HG03521 (cell line): Measurements from ENCODE around the gene TIMP2.

Experiments used
- ATAC-seq: cut with Tn5 transposase; IDR thresholded peaks from one replicate; pipeline ENCODE4 v1.9.1; 2021; ENCODE audit warnings: mild to moderate bottlenecking, moderate library complexity; ENCODE audit not compliant: unreplicated experiment

The TIMP2 gene

DNA sequence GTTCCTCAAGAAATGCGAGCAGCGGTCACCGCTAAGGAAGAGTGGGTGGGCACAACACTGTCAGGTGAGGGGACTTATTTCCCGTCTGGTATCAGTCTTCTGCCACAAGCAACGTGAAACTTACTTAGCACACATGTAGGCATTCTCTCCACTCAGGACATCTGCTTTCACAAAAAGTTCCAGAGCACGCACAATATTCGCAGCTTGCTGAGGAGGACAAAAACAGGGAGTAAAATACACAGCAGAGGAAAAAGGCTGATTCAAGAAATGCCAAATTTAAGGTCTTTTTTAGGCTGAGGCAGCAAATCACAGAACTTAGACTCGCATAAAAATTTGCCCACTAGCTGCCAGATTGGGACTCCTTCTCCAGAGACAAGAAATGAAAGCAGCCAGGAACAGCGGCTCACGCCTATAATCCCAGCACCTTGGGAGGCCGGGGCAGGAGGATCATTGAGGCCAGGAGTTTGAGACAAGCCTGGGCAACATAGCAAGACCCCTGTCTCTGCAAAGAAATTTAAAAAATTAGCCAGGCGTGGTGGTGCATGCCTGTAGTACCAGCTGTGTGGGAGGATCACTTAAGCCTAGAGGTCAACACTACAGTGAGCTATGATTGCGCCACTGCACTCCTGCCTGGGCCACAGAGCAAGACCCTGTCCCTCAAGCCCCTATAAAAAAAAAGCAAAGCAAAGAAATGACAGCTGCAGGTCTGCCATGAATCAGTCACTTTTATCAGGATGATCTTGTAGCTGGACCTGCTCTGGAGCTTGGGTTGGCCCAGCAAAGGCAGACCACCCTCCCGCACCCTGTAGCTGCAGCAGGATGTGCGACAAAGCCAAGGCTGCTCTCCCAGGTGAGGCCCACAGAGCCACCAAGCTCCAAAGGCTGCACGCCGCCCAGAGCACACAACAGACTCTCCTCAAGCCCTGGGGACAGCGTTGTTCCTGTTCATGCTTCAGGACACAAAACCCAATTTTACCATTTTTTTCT lies 105.1 kb downstream of the TIMP2 start:
- no peak for ATAC-seq

DNA sequence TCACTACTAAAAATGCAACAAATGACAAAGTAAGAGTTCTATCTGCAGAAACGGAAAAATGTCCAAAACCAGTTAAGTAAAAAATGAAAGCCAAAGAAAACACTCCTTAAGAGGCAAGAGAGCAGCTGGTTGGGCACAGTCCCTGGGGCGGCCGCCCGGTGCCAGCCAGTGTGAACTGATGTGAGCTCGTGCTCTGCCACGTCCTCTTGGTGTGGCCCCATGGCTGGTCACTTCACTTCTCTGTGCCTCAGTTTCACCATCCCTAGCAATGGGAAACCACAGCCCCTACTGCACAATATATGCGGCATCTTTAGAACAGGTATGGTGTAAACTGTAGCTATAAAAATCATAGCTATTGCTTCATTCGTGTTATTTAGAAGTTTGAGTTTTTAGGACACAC lies 105.8 kb downstream of the TIMP2 start:
- ATAC-seq = no peak

DNA sequence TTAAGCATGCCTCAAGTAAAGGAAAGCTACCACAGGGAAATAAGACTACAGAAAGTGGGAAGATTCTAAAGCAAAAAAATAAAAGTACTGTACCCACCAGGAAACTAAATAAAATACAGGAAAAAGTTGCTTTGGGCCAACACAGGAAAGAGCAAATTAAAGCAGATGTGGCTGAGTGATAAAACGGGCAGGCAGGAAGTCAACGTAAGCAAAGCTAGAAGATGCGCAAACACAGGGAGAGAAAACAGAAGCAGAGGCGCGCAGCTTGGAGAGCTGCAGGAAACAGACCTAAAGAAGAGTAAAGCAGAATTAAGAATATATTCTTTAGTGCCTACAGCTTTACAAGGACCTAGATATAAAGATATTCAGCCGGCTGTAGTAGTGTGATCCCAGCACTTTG lies 106.3 kb downstream of the TIMP2 start:
- no peak for ATAC-seq

DNA sequence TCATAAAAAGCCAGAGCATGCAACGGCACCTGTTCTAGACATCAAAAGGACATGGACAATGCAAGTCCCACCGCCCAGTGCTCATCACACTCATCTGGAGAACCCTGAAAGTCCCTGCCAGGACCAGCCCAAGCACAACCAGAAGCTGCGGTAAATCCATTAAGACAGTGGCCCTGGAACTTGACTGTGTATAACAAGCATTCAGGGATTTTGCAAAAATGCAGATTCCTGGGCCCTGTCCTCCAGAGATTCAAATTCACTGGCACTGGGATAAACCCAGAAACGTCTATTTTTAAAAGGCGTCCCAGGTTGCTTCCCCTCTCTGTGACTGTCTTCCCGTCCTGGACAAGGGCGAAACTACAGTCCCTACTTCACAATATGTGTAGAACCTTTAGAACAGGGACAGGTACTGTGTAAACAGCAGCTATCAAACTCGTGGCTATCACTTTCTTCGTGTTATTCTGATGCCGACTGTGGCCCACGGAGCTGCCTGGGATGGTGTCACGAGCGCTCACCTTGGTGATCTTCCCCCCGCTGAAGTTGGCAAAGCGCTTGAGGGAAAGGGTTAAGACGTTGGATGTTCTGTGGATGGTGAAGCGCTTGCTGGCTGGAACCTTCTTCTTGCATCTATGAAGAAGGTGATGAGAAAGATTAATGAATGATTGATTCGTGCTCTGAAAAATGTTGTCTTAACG lies 106.9 kb downstream of the TIMP2 start:
- ATAC-seq = no peak

DNA sequence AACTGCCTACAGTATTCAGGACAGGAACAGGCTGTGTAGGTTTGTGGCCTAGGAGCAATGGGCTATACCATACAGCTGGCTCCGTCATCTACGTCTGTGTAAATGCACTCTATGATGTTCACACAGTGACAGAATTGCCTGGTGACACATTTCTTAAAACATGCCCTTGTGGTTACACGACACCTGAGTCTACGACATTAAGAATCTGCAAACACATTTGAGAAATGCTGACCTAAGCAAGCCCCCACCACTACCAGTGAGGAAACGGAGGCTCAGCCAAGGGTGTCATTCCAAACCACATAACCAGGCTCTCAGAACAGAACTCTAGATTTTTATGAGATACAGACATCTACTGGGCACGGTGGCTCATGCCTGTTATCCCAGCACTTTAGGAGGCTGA lies 108.1 kb downstream of the TIMP2 start:
- ATAC-seq = no peak

DNA sequence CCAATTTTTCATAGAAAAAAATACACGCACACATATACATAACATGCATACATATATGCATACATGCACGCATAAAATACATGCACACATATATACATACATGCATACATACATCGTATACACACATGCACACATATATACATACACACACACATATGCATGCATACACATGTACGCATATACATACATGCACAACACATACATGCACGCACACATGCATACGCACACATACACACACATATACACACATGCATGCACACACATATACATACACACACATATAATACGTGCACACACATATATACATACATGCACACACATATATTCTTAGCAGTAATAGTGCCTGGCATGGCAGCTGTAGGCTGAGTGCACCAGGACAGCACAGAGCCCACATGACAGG lies 109.5 kb downstream of the TIMP2 start:
- ATAC-seq = no peak

DNA sequence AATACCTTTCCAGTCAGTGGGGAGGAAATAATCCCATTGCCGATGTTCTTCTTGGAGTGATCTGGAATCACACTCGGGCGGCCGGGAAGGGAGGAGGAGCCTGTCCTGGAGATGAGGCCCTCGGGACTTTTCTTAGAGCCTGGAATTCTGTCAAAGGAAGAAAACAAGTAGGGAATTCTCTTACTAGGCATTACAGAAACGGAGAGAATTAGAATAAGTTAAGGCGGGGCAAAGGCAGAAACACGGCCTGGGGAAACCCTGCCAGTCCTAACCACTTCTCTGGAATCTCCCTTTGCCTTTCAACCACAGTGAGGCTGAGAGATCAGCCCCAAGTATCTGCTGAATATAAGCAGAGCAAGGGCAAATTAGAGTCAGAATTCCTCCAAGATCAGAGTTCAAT lies 112.3 kb downstream of the TIMP2 start:
- no peak for ATAC-seq

DNA sequence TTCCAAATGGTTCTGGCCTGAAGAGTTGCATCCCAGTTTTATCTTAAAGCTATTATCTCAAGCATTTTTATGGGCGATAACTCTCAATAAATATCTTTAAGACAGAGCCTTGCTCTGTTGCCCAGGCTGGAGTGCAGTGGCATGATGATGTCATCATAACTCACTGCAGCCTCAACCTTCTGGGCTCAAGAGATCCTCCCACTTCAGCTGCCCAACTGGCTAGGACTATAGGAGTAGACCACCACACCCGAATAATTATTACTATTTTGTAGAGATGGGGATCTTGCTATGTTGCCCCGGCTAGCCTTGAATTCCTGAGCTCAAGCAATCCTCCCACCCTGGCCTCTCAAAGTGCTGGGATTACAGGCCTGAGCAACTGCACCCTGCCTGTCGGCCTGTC lies 117.0 kb downstream of the TIMP2 start:
- no peak for ATAC-seq

DNA sequence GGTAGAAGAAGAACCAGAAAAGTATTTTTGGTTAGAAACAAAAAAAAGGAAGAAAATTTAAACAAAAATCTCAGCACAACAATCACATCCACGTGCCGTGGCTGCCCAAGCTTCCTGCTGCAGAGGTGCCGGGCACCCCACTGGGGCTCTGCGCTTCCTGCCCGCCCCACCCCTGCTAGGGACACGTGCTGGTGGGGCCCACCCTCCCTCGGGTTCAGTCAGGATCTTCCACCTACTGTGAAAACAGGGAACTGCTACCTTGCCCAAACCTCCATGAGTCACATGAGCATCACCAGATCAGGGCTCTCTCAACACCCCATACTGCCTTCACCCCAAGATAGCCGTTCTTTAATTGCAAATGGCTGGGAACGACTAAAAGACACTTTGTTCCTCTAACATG lies 118.7 kb downstream of the TIMP2 start:
- no peak for ATAC-seq

DNA sequence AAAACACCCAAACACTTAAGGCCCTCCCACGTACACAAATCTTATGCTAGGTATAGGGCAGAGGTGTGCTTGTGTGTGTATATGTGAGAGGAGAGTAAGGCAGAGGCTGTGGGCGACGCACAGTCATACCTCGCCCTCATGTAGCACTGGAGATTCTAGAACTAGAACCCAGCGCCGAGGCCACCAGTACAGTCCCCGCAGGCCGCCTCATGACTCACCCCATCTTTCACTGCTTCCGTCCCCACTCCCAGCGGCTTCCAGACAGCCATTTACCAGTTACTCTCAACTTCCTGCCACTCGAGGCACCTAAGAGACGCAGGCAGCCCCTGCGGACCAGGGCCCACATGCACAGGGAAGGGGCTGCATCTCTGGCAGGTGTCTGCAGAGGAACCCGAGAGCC lies 119.9 kb downstream of the TIMP2 start:
- ATAC-seq = no peak

DNA sequence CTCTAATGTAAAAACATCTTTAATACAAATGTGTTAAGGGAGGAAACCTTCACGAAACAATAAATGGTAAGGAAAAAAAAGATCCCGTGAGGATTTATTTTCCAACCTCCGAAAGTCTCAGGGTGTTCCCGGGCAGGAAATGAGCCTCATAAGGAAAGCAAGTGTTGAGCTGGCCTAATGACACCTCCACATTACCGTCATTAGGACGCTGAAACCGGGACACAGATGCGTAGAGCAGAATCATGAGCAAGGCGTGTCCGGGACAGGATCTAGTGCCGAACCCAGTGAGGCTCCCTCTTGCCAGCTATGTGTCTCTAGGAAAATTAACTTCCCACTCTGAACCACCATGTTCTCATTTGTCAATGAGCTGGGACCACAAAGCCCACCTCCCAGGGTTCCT lies 120.4 kb downstream of the TIMP2 start:
- ATAC-seq = no peak

DNA sequence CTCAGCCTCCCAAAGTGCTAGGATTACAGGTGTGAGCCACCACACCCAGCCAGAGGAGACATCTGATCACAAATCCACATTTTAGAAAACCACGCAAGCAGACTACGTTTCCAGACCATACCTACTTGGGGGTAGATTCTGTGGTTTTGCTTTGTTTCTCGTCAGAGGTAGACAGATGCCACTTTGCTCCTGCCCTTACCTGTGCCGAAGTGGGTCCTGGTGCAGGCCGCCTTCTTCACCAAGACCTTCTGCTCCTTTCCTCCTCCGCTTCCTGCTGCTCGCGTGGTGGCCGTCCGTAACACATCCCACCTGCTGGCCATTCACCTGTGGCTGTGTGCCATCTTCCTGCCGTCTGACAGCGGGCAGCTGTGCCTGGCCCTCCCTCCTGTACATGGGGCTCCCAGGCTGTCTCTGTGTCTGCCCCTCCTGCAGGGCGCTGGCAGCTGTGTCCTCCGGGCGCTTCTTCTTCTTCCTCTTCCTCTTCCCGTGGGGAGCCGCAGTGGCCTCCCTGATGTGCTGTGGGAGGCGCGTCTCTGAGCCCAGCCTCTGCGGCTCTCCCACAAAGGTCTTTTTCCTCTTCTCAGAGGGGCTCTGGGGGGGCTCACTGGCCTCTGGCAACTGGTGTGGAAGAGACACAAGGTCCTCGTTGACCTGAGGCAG lies 121.9 kb downstream of the TIMP2 start:
- no peak for ATAC-seq
